ENCODE results near the gene ARMC3. TPM values are rescaled to one million over a fixed set of nuclear protein-coding genes. Genes with fewer than 3 reads are reported as not detected.
A peak's percentile ranks its signal among the peaks of the same experiment; 100 is the strongest.

The ARMC3 gene
- total RNA-seq, 1 donor from 2014 or later, result not detected

GRCh38 chr10:22988581-22989360 lies 60.9 kb downstream of the ARMC3 start:
- DNase-seq (ENCODE audit: low read depth in 2 of 2), result peak; percentile 65 to 76

DNA sequence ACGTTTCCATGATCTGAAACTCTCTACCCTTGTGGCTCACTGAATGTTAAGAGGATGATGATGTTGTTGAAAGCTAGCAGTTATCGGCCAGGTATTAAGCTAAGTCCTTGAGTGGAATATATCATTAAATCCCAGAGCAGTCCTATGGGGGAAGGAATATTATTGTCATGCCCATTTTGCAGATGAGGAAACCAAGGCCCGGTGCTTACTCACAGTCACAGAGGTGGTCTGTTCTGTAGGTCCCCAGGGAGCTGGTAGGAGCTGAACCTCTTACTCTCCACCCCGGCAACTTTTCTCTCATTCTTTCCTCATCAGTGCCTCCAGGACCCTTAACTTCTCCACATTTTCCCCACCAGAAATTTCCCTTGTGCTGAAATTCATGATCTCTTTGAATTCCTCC lies 62.6 kb downstream of the ARMC3 start:
- no peak for DNase-seq (ENCODE audit: low read depth in 2 of 2)

DNA sequence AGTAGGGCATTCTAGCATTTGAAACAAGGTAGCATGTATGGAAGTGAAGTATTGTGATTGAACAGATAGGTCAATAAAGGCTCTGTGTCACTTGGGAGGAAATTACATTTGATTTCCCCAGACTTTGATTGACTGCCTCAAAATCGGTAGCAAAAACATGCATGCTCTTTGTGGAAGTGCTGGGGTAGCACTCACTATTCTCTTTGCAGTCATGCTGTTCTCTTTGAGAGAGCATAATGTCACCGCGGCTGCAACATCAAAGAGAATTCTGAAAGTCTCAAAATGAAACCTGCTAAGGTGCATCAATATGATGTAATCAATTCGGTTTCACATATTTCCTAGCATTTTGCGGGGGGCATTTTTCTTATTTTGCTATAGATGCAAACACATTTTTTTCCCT lies 64.2 kb downstream of the ARMC3 start:
- no peak for DNase-seq (ENCODE audit: low read depth in 2 of 2)

DNA sequence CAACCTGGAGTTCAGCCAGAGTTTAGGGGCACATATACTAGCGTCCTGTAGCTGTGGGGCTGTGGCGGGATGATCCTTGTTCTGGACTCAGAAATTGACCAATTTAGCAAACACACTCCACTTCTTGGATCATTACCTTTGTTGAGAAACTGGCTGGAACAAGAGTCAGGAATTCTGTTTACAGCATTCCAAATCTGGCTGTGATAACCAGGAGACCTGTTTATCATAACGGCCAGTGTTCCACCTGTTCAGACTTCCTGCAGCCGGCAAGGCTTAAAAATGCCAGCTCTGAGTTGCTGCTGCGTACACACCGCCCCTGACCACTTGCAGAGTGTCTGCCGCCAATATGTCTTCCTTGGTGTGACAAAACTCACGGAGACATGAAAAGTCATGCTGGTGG lies 64.8 kb downstream of the ARMC3 start:
- DNase-seq (ENCODE audit: low read depth in 2 of 2), result no peak

GRCh38 chr10:22993314-22993713 lies 65.5 kb downstream of the ARMC3 start:
- no peak for DNase-seq (ENCODE audit: low read depth in 2 of 2)

GRCh38 chr10:22997096-22997495 lies 69.2 kb downstream of the ARMC3 start:
- peak in 1 of 2 donors; percentile 33 for DNase-seq (ENCODE audit: low read depth in 2 of 2)

DNA sequence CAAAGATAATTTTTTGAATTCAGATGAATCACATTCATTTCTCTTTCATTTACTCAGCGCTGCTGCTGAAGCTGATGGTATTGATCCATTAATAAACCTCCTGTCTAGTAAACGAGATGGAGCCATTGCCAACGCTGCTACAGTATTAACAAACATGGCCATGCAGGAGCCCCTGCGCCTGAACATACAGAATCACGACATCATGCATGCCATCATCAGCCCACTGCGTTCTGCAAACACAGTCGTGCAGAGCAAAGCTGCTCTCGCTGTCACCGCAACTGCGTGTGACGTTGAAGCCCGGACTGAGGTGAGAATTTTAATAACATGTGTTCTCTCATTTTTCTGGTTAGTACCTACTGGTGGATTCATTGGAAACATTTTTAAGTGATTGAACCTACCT lies 70.2 kb downstream of the ARMC3 start:
- DNase-seq (ENCODE audit: low read depth in 2 of 2), result no peak

- DNase-seq (ENCODE audit: low read depth in 2 of 2), result no peak
These were observed 72.1 kb downstream of the ARMC3 start for GRCh38 chr10:22999942-23000341.

- no peak for DNase-seq (ENCODE audit: low read depth in 2 of 2)
These were observed 74.2 kb downstream of the ARMC3 start for GRCh38 chr10:23001901-23002516.

DNA sequence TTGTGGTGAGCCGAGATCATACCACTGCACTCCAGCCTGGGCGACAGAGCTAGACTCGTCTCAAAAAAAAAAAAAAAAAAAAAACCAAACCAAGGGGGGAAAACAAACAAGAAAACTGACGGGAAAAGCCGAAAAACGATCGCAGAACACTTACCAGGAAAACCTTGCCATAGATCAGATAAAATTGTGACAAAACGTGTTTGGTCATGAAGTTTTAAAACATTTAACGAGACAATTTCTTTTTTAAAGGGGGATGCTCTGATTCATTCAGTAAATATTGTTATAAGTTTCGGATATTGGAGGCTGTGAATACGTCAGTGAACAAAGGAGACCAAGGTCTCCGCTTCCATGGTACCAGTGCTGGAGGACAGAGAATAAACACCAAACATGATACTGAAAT lies 77.3 kb downstream of the ARMC3 start:
- DNase-seq (ENCODE audit: low read depth in 2 of 2), result no peak

DNA sequence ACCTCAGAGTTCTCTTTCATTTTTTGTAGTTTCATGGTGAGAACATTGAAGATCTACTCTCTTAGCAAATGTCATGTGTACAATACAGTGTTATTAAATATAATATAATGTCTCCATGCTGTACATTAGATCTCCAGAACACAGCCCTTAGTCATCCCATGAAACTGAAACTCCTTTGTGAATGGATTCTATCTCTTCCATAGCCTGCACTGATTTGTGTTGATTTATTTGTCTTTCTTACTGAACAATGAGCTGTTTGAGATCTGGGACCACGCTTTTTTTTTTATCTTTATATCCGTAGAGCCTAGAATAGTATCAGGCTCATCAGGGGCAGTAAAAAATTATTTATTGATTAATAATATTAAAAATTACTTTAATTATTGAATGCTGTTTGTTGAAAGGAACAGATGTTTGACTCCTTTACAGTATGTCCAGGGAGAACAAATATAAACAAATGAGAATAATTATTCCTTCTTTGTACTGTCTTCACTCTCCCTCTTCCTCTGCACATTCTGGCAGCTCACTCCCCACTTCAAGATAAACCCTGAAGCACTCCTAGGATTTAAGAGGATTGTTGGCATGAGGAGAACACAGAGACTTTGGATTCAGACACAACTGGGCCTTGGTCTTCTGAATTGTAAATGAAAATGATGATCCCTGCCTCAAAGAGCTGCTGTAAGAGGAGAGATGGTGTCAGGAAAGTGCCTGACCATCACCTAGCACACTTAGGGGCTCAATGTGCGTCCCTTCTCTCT lies 85.9 kb downstream of the ARMC3 start:
- DNase-seq (ENCODE audit: low read depth in 2 of 2), result no peak

- no peak for DNase-seq (ENCODE audit: low read depth in 2 of 2)
These were observed 87.3 kb downstream of the ARMC3 start for GRCh38 chr10:23015021-23015707.

GRCh38 chr10:23016636-23017035 lies 88.8 kb downstream of the ARMC3 start:
- DNase-seq (ENCODE audit: low read depth in 2 of 2), result no peak

GRCh38 chr10:23019633-23020032 lies 91.8 kb downstream of the ARMC3 start:
- no peak for DNase-seq (ENCODE audit: low read depth in 2 of 2)

DNA sequence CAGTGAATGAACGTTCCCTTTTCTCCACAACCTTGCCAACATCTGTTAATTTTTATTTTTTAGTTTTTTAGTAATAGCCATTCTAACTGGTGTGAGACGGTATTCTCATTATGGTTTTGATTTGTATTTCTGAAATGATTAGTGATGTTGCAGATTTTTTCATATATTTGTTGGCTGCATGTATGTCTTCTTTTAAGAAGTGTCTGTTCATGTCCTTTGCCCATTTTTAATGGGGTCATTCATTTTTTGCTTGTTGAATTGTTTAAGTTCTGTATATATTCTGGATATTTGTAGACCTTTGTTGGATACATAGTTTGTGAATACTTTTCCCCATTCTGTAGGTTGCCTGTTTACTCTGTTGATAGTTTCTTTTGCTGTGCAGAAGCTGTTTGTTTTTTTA lies 93.6 kb downstream of the ARMC3 start:
- DNase-seq (ENCODE audit: low read depth in 2 of 2), result no peak

GRCh38 chr10:23024002-23024401 lies 96.1 kb downstream of the ARMC3 start:
- DNase-seq (ENCODE audit: low read depth in 2 of 2), result no peak

- DNase-seq (ENCODE audit: low read depth in 2 of 2), result no peak
These were observed 103.5 kb downstream of the ARMC3 start for GRCh38 chr10:23031318-23031717.

DNA sequence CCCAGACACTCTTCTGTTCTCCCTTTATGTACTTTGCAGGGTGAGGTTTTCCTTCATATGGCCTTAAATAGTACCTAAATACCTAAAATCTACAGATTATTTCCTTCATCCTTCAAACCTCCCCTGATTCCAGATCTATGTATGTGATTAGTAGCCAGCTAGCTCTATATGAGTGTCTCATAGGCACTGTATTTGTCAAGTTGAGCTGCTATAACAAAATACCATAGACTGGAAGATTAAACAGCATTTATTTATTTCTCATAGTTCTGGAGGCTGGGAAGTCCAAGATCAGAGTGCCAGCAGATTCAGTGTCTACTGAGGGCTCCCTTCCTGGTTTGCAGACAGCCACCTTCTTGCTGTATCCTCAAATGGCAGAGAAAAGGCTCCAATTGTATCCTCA lies 106.9 kb downstream of the ARMC3 start:
- no peak for DNase-seq (ENCODE audit: low read depth in 2 of 2)

- peak in 1 of 2 donors; percentile 5 for DNase-seq (ENCODE audit: low read depth in 2 of 2)
These were observed 107.7 kb downstream of the ARMC3 start for GRCh38 chr10:23035569-23035968.

DNA sequence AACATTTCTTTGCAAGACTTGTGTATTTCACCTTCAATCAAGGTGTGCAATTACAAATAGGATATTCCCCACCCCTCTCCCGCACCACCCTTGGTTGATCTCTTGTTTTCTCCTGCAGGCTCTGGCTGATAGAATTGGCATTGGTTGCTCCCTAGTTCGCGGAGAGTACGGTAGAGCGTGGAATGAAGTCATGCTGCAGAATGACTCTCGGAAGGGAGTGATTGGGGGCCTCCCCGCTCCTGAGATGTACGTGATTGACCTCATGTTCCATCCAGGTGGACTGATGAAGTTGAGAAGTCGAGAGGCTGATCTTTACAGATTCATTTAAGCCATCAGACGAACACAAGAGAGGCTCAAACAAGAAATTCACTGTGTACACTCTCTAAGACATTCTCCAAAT lies 109.3 kb downstream of the ARMC3 start:
- DNase-seq (ENCODE audit: low read depth in 2 of 2), result no peak

DNA sequence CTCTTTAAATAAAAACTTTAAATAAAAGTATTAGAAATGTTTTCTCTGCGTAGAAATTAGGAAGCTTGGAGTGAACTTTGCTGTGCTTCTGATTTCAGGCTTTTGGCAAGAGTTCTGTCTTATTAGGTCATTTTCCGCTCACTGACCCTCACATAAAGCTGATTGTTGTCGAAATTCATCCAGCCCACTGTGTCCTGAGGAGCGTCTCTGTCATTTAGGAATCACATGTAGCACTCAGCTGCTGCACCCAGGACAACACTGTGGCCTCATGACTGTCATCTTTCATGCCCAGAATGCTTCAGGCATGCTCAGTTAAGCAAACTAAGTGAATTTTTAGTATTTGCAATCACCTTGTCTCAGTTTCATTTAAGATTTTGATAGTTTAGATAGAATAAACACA lies 109.7 kb downstream of the ARMC3 start:
- no peak for DNase-seq (ENCODE audit: low read depth in 2 of 2)

- DNase-seq (ENCODE audit: low read depth in 2 of 2), result no peak
These were observed 110.3 kb downstream of the ARMC3 start for GRCh38 chr10:23038172-23038571.
